Activated naive CD4-positive, alpha-beta T cell treated with anti-CD3 and anti-CD28 coated beads, Interleukin-2, amount 50 U/mL, for 24 hours (primary cell): Measurements from ENCODE around the gene PRKCZ.

Experiments
- H3K27ac Mint-ChIP-seq: one replicate; pipeline ENCODE4 v1.8.0; 2021; ENCODE audit warnings: mild to moderate bottlenecking, mixed read lengths
- H3K27me3 Mint-ChIP-seq: one replicate; pipeline ENCODE4 v1.8.0; 2021; ENCODE audit warnings: mixed read lengths
- H3K36me3 Mint-ChIP-seq: one replicate; pipeline ENCODE4 v1.8.0; 2021; ENCODE audit warnings: mixed read lengths
- H3K4me1 Mint-ChIP-seq: one replicate; pipeline ENCODE4 v1.8.0; 2021; ENCODE audit warnings: mixed read lengths
- H3K4me3 Mint-ChIP-seq: one replicate; pipeline ENCODE4 v1.8.0; 2021; ENCODE audit warnings: mild to moderate bottlenecking, mixed read lengths
- H3K9me3 Mint-ChIP-seq: one replicate; pipeline ENCODE4 v1.8.0; 2021; ENCODE audit warnings: mixed read lengths

Gene PRKCZ

DNA sequence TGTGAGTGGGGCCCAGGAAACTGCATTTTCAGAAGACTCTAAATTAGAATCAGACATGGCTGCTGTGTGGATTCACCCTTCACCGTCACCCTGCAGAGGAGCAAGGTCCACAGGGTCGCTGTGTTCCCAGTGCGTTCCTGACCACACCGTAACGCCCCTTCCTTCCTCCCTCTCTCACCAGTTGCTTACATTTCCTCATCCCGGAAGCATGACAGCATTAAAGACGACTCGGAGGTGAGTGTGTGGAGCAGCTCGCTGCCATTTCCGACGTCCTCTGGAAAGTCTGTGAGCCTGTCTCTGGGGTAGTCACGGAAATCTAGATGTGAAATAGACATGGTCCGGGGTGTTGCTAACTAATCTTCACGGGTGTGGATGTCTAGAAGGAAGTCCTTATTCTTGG, 98.5 kb downstream of the PRKCZ start:
- Mint-ChIP-seq H3K27me3 (no peaks in the 10 kb centered on the region), H3K9me3 (no peaks in the 10 kb centered on the region), H3K4me3 (no peak overlapping the region), H3K4me1 (peaks cover 11% of the 10 kb centered on the region), H3K36me3 (peaks cover 4% of the 10 kb centered on the region), H3K27ac (no peak overlapping the region)

DNA sequence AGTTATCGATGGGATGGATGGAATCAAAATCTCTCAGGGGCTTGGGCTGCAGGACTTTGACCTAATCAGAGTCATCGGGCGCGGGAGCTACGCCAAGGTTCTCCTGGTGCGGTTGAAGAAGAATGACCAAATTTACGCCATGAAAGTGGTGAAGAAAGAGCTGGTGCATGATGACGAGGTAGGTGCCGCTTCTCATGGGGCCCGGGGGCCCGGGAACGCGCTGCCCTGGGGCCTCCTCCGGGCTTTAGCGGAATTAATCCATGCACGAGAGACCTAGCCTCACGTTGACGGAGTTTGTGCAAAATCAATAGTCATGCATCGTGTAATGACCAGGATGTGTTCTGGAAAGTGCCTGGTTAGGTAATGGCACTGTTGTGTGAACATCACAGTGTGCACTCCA, 100.6 kb downstream of the PRKCZ start:
- H3K27ac Mint-ChIP-seq = no peak overlapping the region
- peaks cover 10% of the 10 kb centered on the region for H3K36me3 Mint-ChIP-seq
- H3K4me3 Mint-ChIP-seq = no peak overlapping the region
- H3K4me1 Mint-ChIP-seq = peaks cover 11% of the 10 kb centered on the region
- no peaks in the 10 kb centered on the region for H3K9me3 Mint-ChIP-seq
- no peaks in the 10 kb centered on the region for H3K27me3 Mint-ChIP-seq

GRCh38 chr1:2151252-2151651, 101.0 kb downstream of the PRKCZ start:
- H3K36me3 Mint-ChIP-seq = peaks cover 10% of the 10 kb centered on the region
- no peaks in the 10 kb centered on the region for H3K27me3 Mint-ChIP-seq
- no peaks in the 10 kb centered on the region for H3K9me3 Mint-ChIP-seq
- peaks cover 11% of the 10 kb centered on the region for H3K4me1 Mint-ChIP-seq
- no peak overlapping the region for H3K27ac Mint-ChIP-seq
- no peak overlapping the region for H3K4me3 Mint-ChIP-seq

GRCh38 chr1:2151911-2152310, 101.7 kb downstream of the PRKCZ start:
- H3K9me3 Mint-ChIP-seq = no peaks in the 10 kb centered on the region
- H3K27me3 Mint-ChIP-seq = no peaks in the 10 kb centered on the region
- H3K36me3 Mint-ChIP-seq = peaks cover 12% of the 10 kb centered on the region
- no peak overlapping the region for H3K27ac Mint-ChIP-seq
- H3K4me3 Mint-ChIP-seq = no peak overlapping the region
- H3K4me1 Mint-ChIP-seq = peaks cover 11% of the 10 kb centered on the region

- Mint-ChIP-seq H3K27me3 (no peaks in the 10 kb centered on the region), H3K27ac (no peak overlapping the region), H3K36me3 (peaks cover 12% of the 10 kb centered on the region), H3K9me3 (no peaks in the 10 kb centered on the region), H3K4me3 (peak overlapping the region; percentile 28), H3K4me1 (peaks cover 11% of the 10 kb centered on the region)
These were observed 102.7 kb downstream of the PRKCZ start for GRCh38 chr1:2152954-2153353.

- H3K27ac Mint-ChIP-seq = no peak overlapping the region
- H3K9me3 Mint-ChIP-seq = no peaks in the 10 kb centered on the region
These were observed 103.8 kb downstream of the PRKCZ start for GRCh38 chr1:2154022-2154421.

DNA sequence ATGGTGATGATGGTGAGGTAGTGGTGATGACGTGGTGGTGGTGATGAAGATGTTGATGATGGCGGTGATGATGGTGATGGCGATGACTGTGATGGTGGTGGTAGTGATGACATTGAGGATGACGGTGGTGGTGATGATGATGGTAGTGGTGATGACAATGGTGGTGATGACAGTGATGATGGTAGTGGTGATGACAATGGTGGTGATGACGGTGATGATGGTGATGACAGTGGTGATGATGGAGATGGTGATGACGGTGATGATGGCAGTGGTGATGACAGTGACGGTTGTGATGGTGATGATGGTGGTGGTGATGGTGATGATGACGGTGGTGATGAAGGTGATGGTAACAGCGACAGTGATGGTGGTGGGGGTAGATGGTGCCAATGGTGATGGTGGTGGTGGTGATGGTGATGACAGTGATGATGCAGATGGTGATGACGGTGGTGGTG, 105.0 kb downstream of the PRKCZ start:
- Mint-ChIP-seq H3K27me3 (no peaks in the 10 kb centered on the region), H3K27ac (no peak overlapping the region), H3K9me3 (no peaks in the 10 kb centered on the region), H3K4me1 (peaks cover 11% of the 10 kb centered on the region), H3K4me3 (no peak overlapping the region), H3K36me3 (peaks cover 12% of the 10 kb centered on the region)

More at GRCh38 chr1:2154022-2154421, 103.8 kb downstream of the PRKCZ start:
- peaks cover 11% of the 10 kb centered on the region for H3K4me1 Mint-ChIP-seq
- H3K36me3 Mint-ChIP-seq = peaks cover 12% of the 10 kb centered on the region
- H3K4me3 Mint-ChIP-seq = no peak overlapping the region
- no peaks in the 10 kb centered on the region for H3K27me3 Mint-ChIP-seq

DNA sequence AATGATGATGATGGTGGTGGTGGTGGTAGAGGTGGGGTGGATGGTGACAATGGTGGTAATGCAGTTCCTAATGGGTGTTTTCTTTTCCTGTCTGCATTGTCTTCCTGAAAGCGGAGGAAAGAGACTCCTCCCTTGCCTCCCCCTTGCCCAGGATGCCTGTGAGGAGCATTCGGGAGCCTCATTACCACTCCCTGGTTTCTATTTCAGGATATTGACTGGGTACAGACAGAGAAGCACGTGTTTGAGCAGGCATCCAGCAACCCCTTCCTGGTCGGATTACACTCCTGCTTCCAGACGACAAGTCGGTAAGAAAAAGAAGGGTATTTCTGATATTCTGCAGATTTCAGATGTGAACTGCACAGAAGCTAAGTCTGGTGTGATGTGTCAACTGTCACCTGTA, 105.6 kb downstream of the PRKCZ start:
- Mint-ChIP-seq H3K4me3 (no peak overlapping the region), H3K27ac (no peak overlapping the region), H3K9me3 (no peaks in the 10 kb centered on the region), H3K27me3 (no peaks in the 10 kb centered on the region), H3K36me3 (peaks cover 11% of the 10 kb centered on the region), H3K4me1 (peaks cover 11% of the 10 kb centered on the region)

- H3K27me3 Mint-ChIP-seq = no peaks in the 10 kb centered on the region
- H3K36me3 Mint-ChIP-seq = peaks cover 11% of the 10 kb centered on the region
- no peak overlapping the region for H3K4me3 Mint-ChIP-seq
- H3K4me1 Mint-ChIP-seq = peaks cover 7% of the 10 kb centered on the region
- no peaks in the 10 kb centered on the region for H3K9me3 Mint-ChIP-seq
- no peak overlapping the region for H3K27ac Mint-ChIP-seq
These were observed 106.7 kb downstream of the PRKCZ start for GRCh38 chr1:2156866-2157265.

DNA sequence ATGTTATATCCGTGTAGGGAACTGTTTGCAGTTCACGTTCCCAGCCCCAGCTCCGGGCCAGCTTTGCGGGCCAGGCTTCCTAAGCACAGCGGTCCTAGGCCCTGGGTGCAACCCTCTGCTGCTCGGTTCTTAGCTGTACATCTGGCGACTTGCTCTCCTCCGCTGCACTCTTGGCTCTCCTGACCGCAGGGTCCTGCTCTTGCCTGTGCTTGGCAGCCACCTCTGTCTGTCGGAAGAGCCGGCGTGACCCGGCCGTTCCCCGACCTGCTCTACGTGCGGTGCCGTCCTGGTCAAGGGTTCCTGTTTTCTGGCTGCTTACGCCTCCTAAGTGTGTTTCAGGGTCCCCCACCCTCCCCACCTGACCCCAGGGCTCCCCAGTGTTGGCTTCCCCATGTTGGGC, 107.6 kb downstream of the PRKCZ start:
- Mint-ChIP-seq H3K4me3 (no peak overlapping the region), H3K27ac (no peak overlapping the region), H3K9me3 (no peaks in the 10 kb centered on the region), H3K36me3 (peaks cover 9% of the 10 kb centered on the region), H3K4me1 (peaks cover 7% of the 10 kb centered on the region), H3K27me3 (no peaks in the 10 kb centered on the region)

GRCh38 chr1:2158272-2158671, 108.1 kb downstream of the PRKCZ start:
- Mint-ChIP-seq H3K36me3 (peaks cover 11% of the 10 kb centered on the region), H3K27me3 (no peaks in the 10 kb centered on the region), H3K4me1 (peaks cover 6% of the 10 kb centered on the region), H3K9me3 (no peaks in the 10 kb centered on the region), H3K27ac (no peak overlapping the region), H3K4me3 (no peak overlapping the region)

- Mint-ChIP-seq H3K27me3 (no peaks in the 10 kb centered on the region), H3K4me1 (peaks cover 6% of the 10 kb centered on the region), H3K27ac (no peak overlapping the region), H3K4me3 (no peak overlapping the region), H3K36me3 (peaks cover 11% of the 10 kb centered on the region), H3K9me3 (no peaks in the 10 kb centered on the region)
These were observed 108.9 kb downstream of the PRKCZ start for GRCh38 chr1:2159124-2159523.

DNA sequence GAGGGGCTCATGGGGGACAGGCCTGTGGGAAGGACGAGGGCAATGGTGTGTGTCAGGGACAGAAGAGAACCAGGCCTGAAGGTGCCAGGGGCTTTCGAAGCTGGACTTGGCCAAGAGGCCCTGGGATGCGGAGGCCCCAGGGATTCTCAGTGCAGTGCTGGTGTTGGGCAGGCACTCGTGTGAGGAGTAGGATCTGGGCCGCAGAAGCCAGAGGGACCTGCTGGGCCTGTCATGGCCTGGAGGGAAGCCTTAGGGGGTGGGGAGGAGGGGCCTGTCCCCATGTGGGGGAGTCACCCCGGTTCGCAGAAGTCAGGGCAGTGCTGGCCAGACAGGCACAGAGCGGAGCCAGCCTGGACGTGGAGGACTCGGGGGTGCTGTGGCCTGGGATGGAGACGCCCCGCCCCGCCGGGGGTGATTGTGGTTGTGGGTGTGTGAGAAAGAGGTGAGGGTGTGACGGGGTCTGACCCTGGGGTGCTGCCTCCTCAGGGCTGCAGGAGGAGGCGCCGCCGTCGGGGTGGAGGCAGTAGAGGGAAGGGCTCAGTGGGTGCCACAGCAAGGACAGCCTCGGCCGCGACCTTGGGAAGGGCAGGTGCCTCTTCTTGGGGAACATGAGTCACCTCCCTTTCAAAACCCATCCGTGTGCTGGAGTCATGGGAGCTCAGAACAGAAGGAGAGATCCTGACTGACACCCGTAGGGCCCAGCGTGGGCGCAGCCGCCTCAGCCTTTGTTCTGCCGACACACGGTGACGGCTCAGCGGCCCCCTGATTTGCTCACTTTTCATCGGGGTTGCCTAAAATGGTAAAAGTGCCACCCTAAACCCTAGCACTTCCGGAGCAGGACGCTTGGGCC, 110.5 kb downstream of the PRKCZ start:
- Mint-ChIP-seq H3K27ac (no peak overlapping the region), H3K4me1 (peaks cover 6% of the 10 kb centered on the region)

GRCh38 chr1:2163205-2163604, 113.0 kb downstream of the PRKCZ start:
- Mint-ChIP-seq H3K4me3 (no peak overlapping the region), H3K27ac (no peak overlapping the region)

More for the DNA sequence above, 110.5 kb downstream of the PRKCZ start:
- Mint-ChIP-seq H3K36me3 (peaks cover 6% of the 10 kb centered on the region), H3K9me3 (no peaks in the 10 kb centered on the region), H3K27me3 (no peaks in the 10 kb centered on the region), H3K4me3 (no peak overlapping the region)

GRCh38 chr1:2165646-2166045, 115.4 kb downstream of the PRKCZ start:
- H3K4me1 Mint-ChIP-seq = peaks cover 6% of the 10 kb centered on the region
- peaks cover 8% of the 10 kb centered on the region for H3K36me3 Mint-ChIP-seq
- H3K27me3 Mint-ChIP-seq = no peaks in the 10 kb centered on the region
- no peak overlapping the region for H3K4me3 Mint-ChIP-seq
- no peaks in the 10 kb centered on the region for H3K9me3 Mint-ChIP-seq
- no peak overlapping the region for H3K27ac Mint-ChIP-seq

More at GRCh38 chr1:2163205-2163604, 113.0 kb downstream of the PRKCZ start:
- Mint-ChIP-seq H3K4me1 (peaks cover 6% of the 10 kb centered on the region), H3K36me3 (peaks cover 5% of the 10 kb centered on the region), H3K27me3 (no peaks in the 10 kb centered on the region), H3K9me3 (no peaks in the 10 kb centered on the region)

DNA sequence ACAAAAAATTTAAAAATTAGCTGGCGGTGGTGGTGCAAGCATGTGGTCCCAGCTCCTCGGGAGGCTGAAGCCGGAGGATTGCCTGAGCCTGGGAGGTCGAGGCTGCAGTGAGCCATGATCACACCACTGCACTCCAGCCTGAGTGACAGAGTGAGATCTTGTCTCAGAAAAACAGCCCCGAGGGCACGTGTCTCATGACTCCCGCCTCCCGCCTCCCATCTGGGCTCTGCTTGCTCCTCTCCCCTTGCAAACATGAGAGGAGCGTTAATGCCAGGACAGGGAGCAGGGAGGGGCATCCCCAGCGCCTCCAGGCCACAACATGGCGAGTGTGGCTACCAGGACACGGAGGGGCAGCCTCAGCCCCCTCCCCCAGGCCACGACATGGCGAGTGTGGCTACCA, 116.0 kb downstream of the PRKCZ start:
- no peaks in the 10 kb centered on the region for H3K27me3 Mint-ChIP-seq
- no peak overlapping the region for H3K27ac Mint-ChIP-seq

More for the DNA sequence above, 116.0 kb downstream of the PRKCZ start:
- Mint-ChIP-seq H3K9me3 (no peaks in the 10 kb centered on the region), H3K36me3 (peaks cover 8% of the 10 kb centered on the region), H3K4me1 (peaks cover 6% of the 10 kb centered on the region), H3K4me3 (no peak overlapping the region)
